ENCODE data around the gene ST7. TPM values are rescaled to one million over a fixed set of nuclear protein-coding genes. Genes with fewer than 3 reads are reported as not detected.

Gene ST7
- total and polyA plus RNA-seq, 2 of the 13 experiments (the other 11 are each of a cell fraction or from before 2014, with no cell fraction given): 17.3 to 23.5 TPM

- TF ChIP-seq LBX2 (CRISPR knock-in tag; IDR thresholded peaks at IDR 0.05; ENCODE audit: borderline replicate concordance) (no peak), FOXK1 (CRISPR knock-in tag; IDR thresholded peaks at IDR 0.05; ENCODE audit: borderline replicate concordance, low read depth) (0 out of 2 replicates have a peak, but pooled peaks have one; percentile 35), SALL1 (CRISPR knock-in tag; IDR thresholded peaks at IDR 0.05) (peak; percentile 38), ZNF101 (CRISPR knock-in tag; IDR thresholded peaks at IDR 0.05; ENCODE audit: borderline replicate concordance, low read depth) (no peak), HNRNPLL (IDR thresholded peaks at IDR 0.05; ENCODE audit: low read depth, low read length, poor library complexity, severe bottlenecking) (no peak), TFE3 (CRISPR knock-in tag; IDR thresholded peaks at IDR 0.05) (0 out of 2 replicates have a peak, but pooled peaks have one; percentile 12), WIZ (CRISPR knock-in tag; IDR thresholded peaks at IDR 0.05) (no peak), KAT8 (CRISPR knock-in tag; IDR thresholded peaks at IDR 0.05) (0 out of 2 replicates have a peak, but pooled peaks have one; percentile 20), SMAD3 (CRISPR knock-in tag; IDR thresholded peaks at IDR 0.05) (peak; percentile 81), SKI (IDR thresholded peaks at IDR 0.05; ENCODE audit: partially characterized antibody) (no peak), ZNF503 (CRISPR knock-in tag; IDR thresholded peaks at IDR 0.05) (no peak), ASH2L (IDR thresholded peaks at IDR 0.05; ENCODE audit: insufficient read length, low read depth, low read length) (peak; percentile 27), TIGD3 (CRISPR knock-in tag; IDR thresholded peaks at IDR 0.05; ENCODE audit: borderline replicate concordance) (no peak), REL (CRISPR knock-in tag; conservative IDR thresholded peaks at IDR 0.05) (no peak), POGK (CRISPR knock-in tag; conservative IDR thresholded peaks at IDR 0.05) (no peak), ZNF335 (CRISPR knock-in tag; IDR thresholded peaks at IDR 0.05) (no peak), MXD3 (CRISPR knock-in tag; IDR thresholded peaks at IDR 0.05) (0 out of 2 replicates have a peak, but pooled peaks have one; percentile 32), NR2F2 (IDR thresholded peaks at IDR 0.05; ENCODE audit: borderline replicate concordance, low read depth) (no peak)
Measured at GRCh38 chr7:116929914-116930913, 23.1 kb upstream of the ST7 start (continued).
